Measurements from ENCODE around the gene PIGU. TPM values are rescaled to one million over a fixed set of nuclear protein-coding genes. Genes with fewer than 3 reads are reported as not detected.

The PIGU gene
- total RNA-seq, 2 experiments from 2014 or later, result 19.1 to 21.2 TPM

GRCh38 chr20:34581341-34582184 lies 95.3 kb downstream of the PIGU start:
- no peak for DNase-seq
- peak overlapping the region; percentile 51 for H3K27ac Mint-ChIP-seq
- no peak for ATAC-seq

GRCh38 chr20:34579979-34580940 lies 96.6 kb downstream of the PIGU start:
- H3K4me1 Mint-ChIP-seq (ENCODE audit: low read depth), result peaks cover 22% of the 10 kb centered on the region
- ATAC-seq (peak; percentile 80), DNase-seq (peak; percentile 44)
- H3K4me3 Mint-ChIP-seq, result no peak overlapping the region
- no peaks in the 10 kb centered on the region for H3K9me3 Mint-ChIP-seq (ENCODE audit: insufficient read depth)
- ChIA-PET CTCF (interaction anchor here (0.9 to 2.0 kb wide), 3 partner anchors 18 to 189 kb away, joined by 3 to 8 read pairs (median 4); no protein-coding TSS in a partner anchor), POLR2A (interaction anchor here (0.5 to 1.2 kb wide), 3 partner anchors 8 to 15 kb away, joined by 3 to 4 read pairs (median 3); no protein-coding TSS in a partner anchor)
- H3K27ac Mint-ChIP-seq, result peak overlapping the region; percentile 87
- H3K36me3 Mint-ChIP-seq (ENCODE audit: low read depth), result peaks cover 12% of the 10 kb centered on the region
- H3K27me3 Mint-ChIP-seq (ENCODE audit: low read depth), result no peaks in the 10 kb centered on the region

More at GRCh38 chr20:34581341-34582184, 95.3 kb downstream of the PIGU start:
- ChIA-PET POLR2A (no interaction called here), CTCF (interaction anchor here (0.6 kb wide), 1 partner anchor 121 kb away, joined by 3 read pairs; no protein-coding TSS in a partner anchor)
- H3K4me1 Mint-ChIP-seq (ENCODE audit: low read depth), result peaks cover 22% of the 10 kb centered on the region
- H3K36me3 Mint-ChIP-seq (ENCODE audit: low read depth), result peaks cover 12% of the 10 kb centered on the region
- no peaks in the 10 kb centered on the region for H3K9me3 Mint-ChIP-seq (ENCODE audit: insufficient read depth)
- no peak overlapping the region for H3K4me3 Mint-ChIP-seq
- no peaks in the 10 kb centered on the region for H3K27me3 Mint-ChIP-seq (ENCODE audit: low read depth)

- Mint-ChIP-seq H3K36me3 (ENCODE audit: low read depth) (peaks cover 10% of the 10 kb centered on the region), H3K27ac (peak overlapping the region; percentile 87), H3K4me3 (no peak overlapping the region), H3K9me3 (ENCODE audit: insufficient read depth) (no peaks in the 10 kb centered on the region), H3K27me3 (ENCODE audit: low read depth) (no peaks in the 10 kb centered on the region), H3K4me1 (ENCODE audit: low read depth) (peaks cover 22% of the 10 kb centered on the region)
- POLR2A ChIA-PET, result interaction anchor here (0.5 kb wide), 1 partner anchor 9 kb away, joined by 3 read pairs; no protein-coding TSS in a partner anchor
- CTCF ChIA-PET, result interaction anchor here (1.3 to 2.0 kb wide), 2 partner anchors 17 to 42 kb away, joined by 3 to 8 read pairs; no protein-coding TSS in a partner anchor
- no peak for ATAC-seq
- no peak for DNase-seq
Observed at GRCh38 chr20:34579191-34579978, 97.5 kb downstream of the PIGU start.

- CTCF ChIA-PET, result interaction anchor here (2.0 kb wide), 1 partner anchor 16 kb away, joined by 8 read pairs; no protein-coding TSS in a partner anchor
- Mint-ChIP-seq H3K27ac (peak overlapping the region; percentile 30), H3K4me3 (no peak overlapping the region), H3K9me3 (ENCODE audit: insufficient read depth) (no peaks in the 10 kb centered on the region), H3K36me3 (ENCODE audit: low read depth) (peaks cover 10% of the 10 kb centered on the region), H3K27me3 (ENCODE audit: low read depth) (no peaks in the 10 kb centered on the region), H3K4me1 (ENCODE audit: low read depth) (peaks cover 22% of the 10 kb centered on the region)
- ATAC-seq, result no peak
- DNase-seq, result no peak
- POLR2A ChIA-PET, result no interaction called here
Observed at GRCh38 chr20:34578521-34578920, 98.4 kb downstream of the PIGU start.

- POLR2A ChIA-PET, result no interaction called here
Observed at GRCh38 chr20:34578025-34578424, 98.9 kb downstream of the PIGU start.

GRCh38 chr20:34577061-34577460 lies 99.8 kb downstream of the PIGU start:
- H3K27me3 Mint-ChIP-seq (ENCODE audit: low read depth), result no peaks in the 10 kb centered on the region
- peaks cover 10% of the 10 kb centered on the region for H3K36me3 Mint-ChIP-seq (ENCODE audit: low read depth)
- no peak overlapping the region for H3K4me3 Mint-ChIP-seq
- H3K9me3 Mint-ChIP-seq (ENCODE audit: insufficient read depth), result no peaks in the 10 kb centered on the region
- POLR2A ChIA-PET, result no interaction called here
- ATAC-seq, result no peak
- DNase-seq, result no peak
- CTCF ChIA-PET, result no interaction called here
- no peak overlapping the region for H3K27ac Mint-ChIP-seq
- H3K4me1 Mint-ChIP-seq (ENCODE audit: low read depth), result peaks cover 22% of the 10 kb centered on the region

More at GRCh38 chr20:34578025-34578424, 98.9 kb downstream of the PIGU start:
- Mint-ChIP-seq H3K4me1 (ENCODE audit: low read depth) (peaks cover 22% of the 10 kb centered on the region), H3K27ac (peak overlapping the region; percentile 27), H3K36me3 (ENCODE audit: low read depth) (peaks cover 10% of the 10 kb centered on the region), H3K9me3 (ENCODE audit: insufficient read depth) (no peaks in the 10 kb centered on the region), H3K4me3 (no peak overlapping the region), H3K27me3 (ENCODE audit: low read depth) (no peaks in the 10 kb centered on the region)
- ATAC-seq (no peak), DNase-seq (no peak)
- CTCF ChIA-PET, result no interaction called here

GRCh38 chr20:34575756-34576155 lies 101.1 kb downstream of the PIGU start:
- Mint-ChIP-seq H3K4me1 (ENCODE audit: low read depth) (peaks cover 22% of the 10 kb centered on the region), H3K36me3 (ENCODE audit: low read depth) (peaks cover 3% of the 10 kb centered on the region), H3K27ac (peak overlapping the region; percentile 15), H3K4me3 (no peak overlapping the region), H3K9me3 (ENCODE audit: insufficient read depth) (no peaks in the 10 kb centered on the region), H3K27me3 (ENCODE audit: low read depth) (no peaks in the 10 kb centered on the region)
- POLR2A ChIA-PET, result no interaction called here
- ATAC-seq (no peak), DNase-seq (no peak)
- CTCF ChIA-PET, result no interaction called here

- ATAC-seq (no peak), DNase-seq (no peak)
- POLR2A ChIA-PET, result no interaction called here
- H3K27me3 Mint-ChIP-seq (ENCODE audit: low read depth), result no peaks in the 10 kb centered on the region
- H3K9me3 Mint-ChIP-seq (ENCODE audit: insufficient read depth), result no peaks in the 10 kb centered on the region
- CTCF ChIA-PET, result no interaction called here
- H3K36me3 Mint-ChIP-seq (ENCODE audit: low read depth), result no peaks in the 10 kb centered on the region
- no peak overlapping the region for H3K4me3 Mint-ChIP-seq
- peaks cover 19% of the 10 kb centered on the region for H3K4me1 Mint-ChIP-seq (ENCODE audit: low read depth)
- no peak overlapping the region for H3K27ac Mint-ChIP-seq
Observed at GRCh38 chr20:34575271-34575670, 101.6 kb downstream of the PIGU start.

- no peak overlapping the region for H3K4me3 Mint-ChIP-seq
- DNase-seq, result no peak
- ATAC-seq, result no peak
- no peaks in the 10 kb centered on the region for H3K27me3 Mint-ChIP-seq (ENCODE audit: low read depth)
- H3K4me1 Mint-ChIP-seq (ENCODE audit: low read depth), result peaks cover 14% of the 10 kb centered on the region
- no peaks in the 10 kb centered on the region for H3K9me3 Mint-ChIP-seq (ENCODE audit: insufficient read depth)
- POLR2A ChIA-PET, result no interaction called here
- peaks cover 2% of the 10 kb centered on the region for H3K36me3 Mint-ChIP-seq (ENCODE audit: low read depth)
- CTCF ChIA-PET, result no interaction called here
- no peak overlapping the region for H3K27ac Mint-ChIP-seq
Observed at GRCh38 chr20:34574861-34575260, 102.0 kb downstream of the PIGU start.

- POLR2A ChIA-PET, result no interaction called here
- CTCF ChIA-PET, result no interaction called here
Observed at GRCh38 chr20:34574426-34574825, 102.5 kb downstream of the PIGU start.

More at GRCh38 chr20:34574426-34574825, 102.5 kb downstream of the PIGU start:
- H3K4me1 Mint-ChIP-seq (ENCODE audit: low read depth), result peaks cover 10% of the 10 kb centered on the region
- ATAC-seq (no peak), DNase-seq (no peak)
- H3K27me3 Mint-ChIP-seq (ENCODE audit: low read depth), result no peaks in the 10 kb centered on the region
- no peaks in the 10 kb centered on the region for H3K9me3 Mint-ChIP-seq (ENCODE audit: insufficient read depth)
- H3K27ac Mint-ChIP-seq, result no peak overlapping the region
- no peak overlapping the region for H3K4me3 Mint-ChIP-seq
- H3K36me3 Mint-ChIP-seq (ENCODE audit: low read depth), result peaks cover 2% of the 10 kb centered on the region
